ENCODE measurements around the gene DHX29.

DHX29 gene

GRCh38 chr5:55316289-55316688, 8.8 kb upstream of the DHX29 start:
- DNase-seq = no peak

DNA sequence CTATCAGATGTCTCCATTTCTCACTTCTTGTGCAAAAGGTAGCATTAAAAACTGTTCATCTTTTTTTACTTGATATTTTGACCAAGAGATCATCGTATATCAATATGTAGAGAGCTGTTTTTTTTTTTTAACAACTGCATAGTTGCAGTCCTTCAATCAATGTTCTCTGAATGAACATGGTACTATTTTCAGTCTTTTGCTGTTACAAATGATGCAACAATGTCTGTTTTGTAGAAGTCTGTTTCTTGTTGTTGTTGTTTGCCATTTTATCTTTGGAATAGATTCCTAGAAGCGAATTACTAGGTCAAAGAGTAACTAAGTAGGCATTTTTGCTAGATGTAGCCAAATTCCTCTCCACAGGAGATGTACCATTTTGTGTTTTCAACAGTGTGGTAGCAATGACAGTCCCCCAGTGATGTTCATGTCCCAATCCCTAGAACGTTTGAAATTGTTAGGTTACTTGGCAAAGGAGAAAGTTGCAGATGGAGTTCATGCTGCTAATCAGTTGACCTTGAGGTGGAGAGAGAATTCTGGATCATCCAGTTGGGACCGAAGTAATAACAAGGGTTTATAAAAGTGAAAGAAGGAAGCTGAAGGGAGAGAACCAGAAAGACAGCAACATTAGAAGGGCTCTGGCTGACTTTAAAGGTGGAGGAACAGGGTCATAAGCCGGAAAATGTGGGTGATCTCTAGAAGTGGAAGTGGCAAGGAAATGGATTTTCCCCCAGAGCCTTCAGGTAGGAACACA, 6.5 kb upstream of the DHX29 start:
- DNase-seq = no peak

DNA sequence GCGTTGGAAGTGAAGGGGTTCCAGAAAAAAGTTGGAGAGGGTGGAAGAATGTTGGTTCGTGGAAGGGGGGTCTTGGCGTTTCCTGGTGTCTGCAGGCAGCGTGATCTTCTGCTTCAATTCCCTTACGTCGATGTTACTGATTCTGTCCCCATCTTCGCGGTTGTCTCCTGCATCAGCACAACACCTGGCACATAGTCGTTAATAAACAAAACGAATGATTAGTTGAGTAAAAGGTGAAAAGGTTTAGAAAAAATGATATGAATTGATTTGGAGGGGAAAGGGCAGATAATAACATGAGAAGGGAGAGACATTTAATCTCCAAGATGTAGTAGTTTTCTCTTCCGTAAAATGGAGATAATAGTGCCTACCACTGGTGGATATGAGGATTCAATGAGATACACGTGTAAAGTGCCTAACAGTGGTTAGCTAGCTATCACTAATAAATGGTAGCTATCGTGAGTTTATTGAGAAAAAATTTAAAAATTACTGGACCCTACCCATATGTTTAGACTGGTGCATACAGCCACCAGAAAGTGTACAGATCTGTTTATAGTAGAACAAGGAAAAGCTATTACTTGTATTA, 851 bp upstream of the DHX29 start:
- peak; percentile 36 for DNase-seq

DNA sequence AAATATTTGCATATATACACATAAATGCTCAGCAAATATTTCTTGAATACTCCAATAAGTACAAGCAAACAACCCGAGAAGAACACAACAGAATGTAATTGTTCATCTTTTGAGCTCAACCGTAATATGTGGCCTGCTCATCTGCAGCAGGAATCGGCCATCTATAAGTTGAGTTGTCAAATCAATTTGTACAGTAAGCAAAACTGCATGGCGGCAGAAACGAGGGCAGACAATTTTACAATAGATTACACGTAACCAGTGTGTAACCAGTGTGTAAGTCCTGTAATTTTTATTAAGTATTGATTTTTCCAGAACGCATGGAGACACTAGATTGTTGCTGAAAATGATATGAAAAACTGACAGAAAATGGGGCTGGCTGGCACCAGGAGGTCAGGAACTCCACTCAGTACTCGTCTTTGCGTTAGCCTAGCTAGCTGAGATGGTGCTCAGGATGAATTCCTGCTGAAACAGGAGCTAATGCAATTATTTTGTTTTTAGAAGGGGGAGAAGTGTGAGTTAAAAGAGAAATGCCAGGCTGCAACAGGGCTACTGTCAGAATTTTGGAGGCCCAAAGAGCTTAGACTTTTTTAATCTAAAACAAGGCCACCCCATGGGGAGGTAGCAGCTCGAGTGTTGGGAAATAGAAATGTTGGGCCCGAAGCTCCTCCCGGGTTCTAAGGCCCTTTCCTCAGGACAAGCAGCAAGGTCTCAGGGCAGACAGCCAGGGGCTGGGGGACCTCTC, 682 bp downstream of the DHX29 start:
- DNase-seq = no peak

DNA sequence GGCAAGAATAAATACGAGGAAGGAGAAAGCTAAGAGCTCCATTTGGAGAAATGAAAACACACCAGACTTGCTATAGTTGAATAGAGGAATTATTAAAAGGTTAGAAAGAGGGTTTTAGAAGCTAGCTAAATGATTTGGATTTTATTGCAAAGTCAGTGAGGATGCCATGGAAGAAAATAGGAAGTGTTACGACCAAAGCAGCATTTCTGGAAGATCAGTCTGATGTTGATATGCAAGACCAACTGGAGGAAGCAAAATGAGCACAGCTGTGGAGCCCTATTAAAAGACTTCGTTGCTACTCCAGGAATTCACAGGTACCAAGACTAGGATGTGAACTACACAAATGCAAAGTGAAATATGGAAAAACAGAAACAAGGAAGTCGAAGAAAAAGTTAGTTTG, 2.1 kb downstream of the DHX29 start:
- no peak for DNase-seq

GRCh38 chr5:55304584-55304983, 2.9 kb downstream of the DHX29 start:
- no peak for DNase-seq

DNA sequence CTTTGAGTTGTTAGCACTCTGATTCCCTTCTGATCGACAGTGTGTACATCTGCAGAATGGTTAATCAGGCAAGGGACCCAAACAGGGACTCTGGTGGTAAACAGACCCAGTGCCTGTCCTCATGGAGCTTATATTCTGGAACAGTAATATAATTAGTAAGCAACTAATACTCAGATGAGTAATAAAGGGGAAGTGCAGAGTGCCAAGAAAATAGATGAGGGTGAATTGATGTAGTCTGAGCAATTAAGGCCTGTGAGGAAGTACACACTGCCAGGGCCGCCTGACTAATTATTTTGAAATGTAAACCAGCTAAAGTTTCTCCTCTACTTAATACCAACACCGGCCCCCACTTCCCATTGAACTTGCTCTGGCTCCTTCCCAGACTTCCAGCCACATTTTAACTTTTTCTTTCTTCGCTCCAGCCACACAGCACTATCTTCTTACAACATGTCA, 4.2 kb downstream of the DHX29 start:
- no peak for DNase-seq

- DNase-seq = no peak
These were observed 6.6 kb downstream of the DHX29 start for GRCh38 chr5:55300890-55301289.

DNA sequence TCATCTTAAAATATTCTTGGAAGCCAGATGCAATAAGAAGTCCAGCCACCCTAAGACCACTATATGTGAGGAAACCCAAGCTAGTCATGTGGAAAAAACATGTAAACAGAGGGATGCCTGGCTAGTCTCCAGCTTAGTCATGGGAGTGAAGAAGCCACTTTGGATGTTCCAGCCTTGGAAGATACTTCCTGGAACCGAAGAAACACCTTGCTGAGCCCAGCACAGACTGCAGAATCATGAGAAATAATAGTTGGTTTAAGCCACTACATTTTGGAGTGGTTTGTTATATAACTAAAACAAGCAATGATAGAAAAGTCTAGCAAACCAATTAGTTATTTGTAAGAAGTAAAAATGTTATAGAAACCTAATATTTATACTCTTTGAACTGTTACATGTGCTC, 12.6 kb downstream of the DHX29 start:
- no peak for DNase-seq

- no peak for DNase-seq
These were observed 16.5 kb downstream of the DHX29 start for GRCh38 chr5:55290991-55291390.

DNA sequence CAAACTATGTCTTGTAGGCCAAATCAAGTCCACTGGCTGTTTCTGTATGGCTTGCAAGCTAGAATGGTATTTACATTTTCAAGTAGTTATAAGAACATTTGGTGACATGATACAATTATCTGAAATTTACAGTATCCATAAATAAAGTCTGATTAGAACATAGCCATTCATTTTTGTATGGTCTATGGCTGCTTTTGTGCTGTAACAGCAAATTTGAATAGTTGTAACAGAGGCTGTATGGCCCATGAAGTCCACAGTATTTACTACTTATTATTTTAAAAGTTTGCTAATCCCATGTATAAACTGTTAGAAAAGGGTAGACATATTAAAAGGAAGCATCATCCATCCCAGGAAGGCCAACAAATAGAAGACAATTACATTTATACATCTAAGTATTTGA, 17.7 kb downstream of the DHX29 start:
- no peak for DNase-seq

DNA sequence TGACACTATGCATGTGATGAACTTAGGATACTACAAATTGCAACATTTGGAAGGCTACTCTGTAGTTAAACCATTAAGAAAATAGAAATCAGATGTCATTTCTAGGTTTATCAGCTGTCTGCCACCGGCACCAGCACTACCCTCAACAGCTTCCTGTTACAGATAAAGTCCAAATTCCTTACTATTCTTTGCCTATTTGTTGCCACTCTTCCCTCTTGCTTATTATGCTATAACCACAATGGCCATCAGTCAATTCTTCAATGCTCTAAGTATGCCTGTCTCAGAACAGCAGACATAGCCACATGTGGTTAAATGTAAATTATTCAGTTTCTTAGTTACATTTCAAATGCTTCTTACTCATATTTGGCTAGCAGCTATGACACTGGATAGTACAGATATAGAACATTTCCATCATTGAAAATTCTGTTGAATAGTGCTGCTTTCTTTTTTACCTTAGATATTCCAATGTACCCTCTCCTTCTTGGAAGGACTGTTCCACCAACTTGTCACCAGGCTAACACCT, 21.0 kb downstream of the DHX29 start:
- DNase-seq = no peak

GRCh38 chr5:55278778-55279177, 28.7 kb downstream of the DHX29 start:
- no peak for DNase-seq

DNA sequence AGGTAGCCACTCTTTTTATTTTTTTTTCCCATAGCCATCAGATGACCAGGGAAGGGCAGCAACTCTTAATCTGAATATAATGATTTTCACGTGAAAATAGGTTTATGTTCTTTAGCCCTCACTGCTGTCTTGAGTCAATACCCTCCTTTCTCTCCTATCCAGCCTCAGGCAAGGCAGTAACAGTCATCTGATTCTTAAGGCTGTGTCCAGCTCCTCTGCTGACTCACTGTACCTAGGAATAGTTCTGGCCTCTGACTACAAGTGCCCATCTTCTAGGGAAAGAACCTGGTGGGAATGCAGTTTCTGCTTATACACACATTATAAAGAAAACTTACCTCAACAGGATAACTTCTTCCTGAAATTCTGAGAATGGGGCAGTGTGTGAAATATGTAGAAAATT, 30.7 kb downstream of the DHX29 start:
- no peak for DNase-seq

DNA sequence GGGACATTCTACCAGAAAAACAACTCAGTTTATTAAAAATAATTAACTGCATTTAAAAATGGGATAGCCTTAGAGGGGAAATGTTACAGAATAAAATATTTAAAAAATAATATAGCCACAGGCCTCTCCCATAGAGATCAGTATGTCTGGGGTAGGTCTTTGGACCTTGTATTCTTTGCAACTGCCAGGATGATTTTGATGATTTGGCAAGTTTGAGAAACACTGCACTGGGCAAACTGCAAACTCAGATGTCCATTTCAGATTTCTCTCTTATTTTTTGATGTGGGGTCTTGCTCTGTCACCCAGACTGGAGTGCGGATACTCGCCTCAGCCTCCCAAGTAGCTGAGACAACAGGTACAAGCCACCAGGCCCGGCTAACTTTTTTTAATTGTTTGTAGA, 49.2 kb downstream of the DHX29 start:
- no peak for DNase-seq

DNA sequence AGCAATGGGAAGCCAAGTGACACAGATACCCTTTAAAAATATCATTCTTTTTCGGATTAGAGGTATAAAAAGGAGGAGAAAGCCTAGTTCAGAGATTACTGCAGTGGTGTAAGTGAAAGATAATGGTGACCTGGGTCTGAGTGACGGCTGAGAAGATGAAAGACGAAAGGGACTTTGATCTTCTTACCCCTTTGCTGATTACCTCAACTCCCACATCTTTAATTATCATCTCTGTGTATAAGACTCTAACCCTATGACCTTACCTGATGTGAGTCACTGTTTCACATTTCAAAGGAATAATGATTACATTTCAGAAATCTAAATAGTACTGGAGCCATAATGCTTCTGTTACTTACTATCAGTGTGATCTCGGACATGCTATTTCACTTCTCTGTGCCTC, 52.7 kb downstream of the DHX29 start:
- no peak for DNase-seq

DNA sequence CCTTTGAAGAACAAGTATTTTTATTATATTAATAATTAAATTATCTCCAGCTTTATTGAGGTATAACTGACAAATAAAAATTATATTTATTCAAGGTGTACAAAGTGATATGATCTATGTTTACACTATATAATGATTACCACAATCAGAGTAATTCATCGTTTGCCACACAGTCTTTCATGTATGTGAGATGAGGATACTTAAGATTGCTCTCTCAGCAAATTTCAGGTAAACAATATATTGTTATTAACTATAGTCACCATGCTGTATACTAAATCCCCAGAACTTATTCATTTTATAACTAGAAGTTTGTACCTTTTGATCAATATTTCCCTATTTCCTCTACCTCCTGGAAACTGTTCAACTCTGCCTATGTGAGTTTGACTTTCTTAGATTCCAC, 57.4 kb downstream of the DHX29 start:
- DNase-seq = no peak

DNA sequence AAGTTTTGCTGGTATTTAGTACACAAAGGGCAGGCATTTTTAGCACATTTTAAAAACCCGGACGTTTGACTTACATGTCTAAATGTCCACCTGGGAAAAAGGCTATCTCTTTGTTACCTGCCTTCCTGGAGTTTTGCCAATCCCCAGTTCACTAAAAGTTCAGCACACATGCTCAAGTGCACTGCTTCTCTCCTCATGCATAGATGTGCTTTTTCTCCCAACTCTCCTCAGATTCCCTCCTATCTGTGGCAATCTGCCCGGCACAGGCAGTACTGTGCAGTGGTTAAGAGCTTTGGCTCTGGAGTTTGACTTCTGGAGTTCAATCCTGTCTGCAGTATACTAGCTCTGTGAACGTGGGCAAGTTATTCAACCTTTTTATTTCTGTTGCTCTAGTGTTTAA, 65.7 kb downstream of the DHX29 start:
- DNase-seq = no peak

- DNase-seq = no peak
These were observed 70.7 kb downstream of the DHX29 start for GRCh38 chr5:55236800-55237199.

DNA sequence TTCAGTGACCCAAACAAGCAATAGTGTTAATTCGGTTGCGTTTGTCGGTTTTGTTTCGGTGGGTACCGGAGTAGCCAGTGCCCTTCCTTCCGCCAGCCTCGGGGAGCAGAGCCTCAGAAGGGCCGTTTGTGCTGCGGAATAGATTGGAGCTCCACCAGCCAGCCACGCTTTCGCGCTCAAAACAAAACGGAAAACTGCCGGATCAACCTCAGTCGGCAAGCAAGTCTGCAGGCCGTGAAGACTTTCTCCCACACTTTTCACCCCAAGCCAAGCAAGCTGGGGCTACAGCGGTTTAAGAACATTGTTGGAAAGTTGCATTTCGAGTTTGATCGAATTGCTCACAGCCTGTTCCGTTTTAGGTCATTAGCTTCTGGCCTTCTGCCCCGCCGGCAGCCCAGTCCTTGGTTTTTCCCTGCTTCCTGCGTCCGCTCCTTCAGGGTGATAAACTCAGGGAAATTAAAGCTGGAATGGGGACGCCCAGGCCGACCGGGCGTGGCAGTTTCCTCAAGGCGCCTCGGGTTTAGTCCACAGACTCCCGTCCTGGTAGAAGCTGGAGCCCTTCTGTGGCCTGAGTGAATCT, 73.3 kb downstream of the DHX29 start:
- no peak for DNase-seq

DNA sequence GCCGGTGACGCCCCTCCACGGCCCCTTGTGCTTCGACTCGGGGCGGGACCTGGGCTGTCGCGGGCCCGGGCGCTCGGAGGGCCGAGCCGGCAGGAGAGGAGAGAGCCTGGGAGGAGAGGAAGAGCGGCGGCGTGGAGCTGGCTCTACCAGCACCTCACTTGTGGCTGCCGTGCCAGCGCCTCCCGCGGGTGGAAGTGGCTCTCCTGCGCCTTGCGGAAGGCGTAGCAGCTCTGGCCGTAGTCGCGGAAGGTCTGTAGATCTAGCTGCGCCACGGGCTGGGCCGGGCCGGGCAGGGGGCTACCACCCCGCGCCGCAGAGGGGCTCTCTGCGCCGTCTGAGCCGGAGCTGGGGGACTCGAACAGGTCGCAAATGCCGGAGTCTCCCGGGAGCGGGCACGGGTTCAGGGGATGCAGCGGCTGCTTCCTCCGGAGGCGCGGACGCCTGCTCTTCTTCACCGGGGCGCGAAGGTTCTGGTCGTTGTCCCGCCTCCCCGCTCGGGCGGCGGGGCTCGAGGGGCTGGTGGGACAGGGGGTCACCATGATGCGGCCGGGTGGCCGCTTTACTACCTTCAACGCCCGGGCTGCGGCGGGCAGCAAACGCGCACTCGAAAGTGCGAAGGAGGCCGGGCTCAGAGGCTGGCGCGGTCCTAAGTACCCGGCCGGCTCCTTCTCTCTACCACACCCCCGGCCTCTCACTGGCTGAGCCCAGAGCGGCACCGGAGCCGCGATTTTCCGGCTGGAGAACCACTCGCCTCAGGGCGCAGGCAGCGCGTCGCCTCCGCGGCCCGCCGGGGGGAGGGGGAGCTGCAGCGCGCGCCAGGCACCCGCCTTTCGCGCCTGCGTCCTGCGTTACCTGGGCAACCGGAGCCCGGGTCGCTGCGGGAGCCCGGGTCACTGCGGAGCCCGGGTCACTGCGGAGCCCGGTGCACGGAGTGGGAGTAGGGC, 74.2 kb downstream of the DHX29 start, which contains the start of gene CCNO:
Gene CCNO, minus strand, starts transcription at position 624 of the 944 bp plus-strand sequence. Its CDS starts 85 bp downstream, at position 539.
- DNase-seq = peak; percentile 68

- DNase-seq = no peak
These were observed 75.1 kb downstream of the DHX29 start for GRCh38 chr5:55232271-55232984.

Measured in CD4-positive, alpha-beta T cell treated with Interleukin-12 subunit alpha and Interleukin-12 subunit beta, for 1 hour (primary cell).